Measurements from ENCODE around the gene PHF21A.
"Not testable (repeated sequence)": the region's sequence is repeated elsewhere in the genome, so short reads cannot be mapped to it uniquely, and the experiment has no call there.

Gene PHF21A

DNA sequence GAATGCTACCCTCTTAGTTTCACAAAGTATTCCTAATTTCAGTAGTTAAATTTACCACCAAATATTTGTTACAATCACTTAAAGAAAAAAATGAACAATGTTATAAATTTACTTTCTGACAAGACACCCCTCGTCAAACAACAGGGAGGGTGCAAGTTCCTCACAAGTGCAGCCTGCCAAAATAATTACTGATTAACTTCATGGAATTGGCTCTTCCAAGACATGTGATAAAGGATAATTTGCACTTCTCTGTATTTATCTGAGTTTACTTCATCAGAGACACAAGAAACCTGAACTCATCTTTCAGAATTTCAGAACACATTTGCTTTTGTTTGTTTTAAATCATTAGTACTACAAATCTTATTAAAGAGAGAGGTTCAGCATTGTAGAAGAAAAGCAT, 132.3 kb downstream of the PHF21A start:
- in situ Hi-C loops (cut with MboI; ENCODE audit: low sequenced_read_pairs): no loop called here

DNA sequence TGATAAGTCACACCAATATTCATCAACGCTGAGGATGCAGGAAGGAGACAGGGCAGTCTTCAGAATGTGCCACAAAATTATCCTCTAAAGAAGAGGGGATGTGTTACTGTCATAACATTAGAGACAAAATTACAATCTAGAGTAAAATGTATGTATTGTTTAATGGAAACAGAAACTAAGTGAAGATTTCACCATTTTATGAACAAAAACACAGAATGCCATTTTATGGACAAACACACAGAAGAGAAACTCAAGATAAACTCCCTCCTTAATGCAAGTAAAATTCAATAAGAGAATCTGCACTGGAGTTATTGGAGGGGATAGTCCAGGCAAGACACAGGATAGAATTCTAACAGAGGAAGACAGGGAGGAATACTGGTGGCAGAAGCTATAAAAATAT, 136.0 kb downstream of the PHF21A start:
- in situ Hi-C loops (cut with MboI; ENCODE audit: low sequenced_read_pairs): no loop called here

DNA sequence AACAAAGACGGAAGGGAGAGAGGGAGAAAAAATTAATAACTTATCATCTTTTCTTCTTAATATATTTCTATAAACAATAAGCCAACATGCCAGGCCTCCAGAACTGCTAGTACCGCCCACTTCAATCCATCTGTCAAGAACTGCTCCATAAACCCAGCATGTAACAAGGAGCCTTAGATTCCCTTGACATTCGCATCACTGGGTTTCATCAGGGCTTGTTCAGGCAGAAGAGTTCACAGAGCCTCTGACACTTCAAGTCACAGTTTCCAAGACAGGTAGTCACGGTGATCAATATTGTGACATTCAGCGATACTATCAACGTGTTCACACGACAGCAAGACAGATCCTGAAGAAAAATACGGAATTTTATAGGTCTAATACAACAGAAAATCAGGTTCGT, 137.1 kb downstream of the PHF21A start:
- in situ Hi-C loops (cut with MboI; ENCODE audit: low sequenced_read_pairs): no loop called here

GRCh38 chr11:45983471-45983845, 137.8 kb downstream of the PHF21A start:
- in situ Hi-C loops (cut with MboI; ENCODE audit: low sequenced_read_pairs): no loop called here

- in situ Hi-C loops (cut with MboI; ENCODE audit: low sequenced_read_pairs): no loop called here
These were observed 138.4 kb downstream of the PHF21A start for GRCh38 chr11:45982656-45983470.

DNA sequence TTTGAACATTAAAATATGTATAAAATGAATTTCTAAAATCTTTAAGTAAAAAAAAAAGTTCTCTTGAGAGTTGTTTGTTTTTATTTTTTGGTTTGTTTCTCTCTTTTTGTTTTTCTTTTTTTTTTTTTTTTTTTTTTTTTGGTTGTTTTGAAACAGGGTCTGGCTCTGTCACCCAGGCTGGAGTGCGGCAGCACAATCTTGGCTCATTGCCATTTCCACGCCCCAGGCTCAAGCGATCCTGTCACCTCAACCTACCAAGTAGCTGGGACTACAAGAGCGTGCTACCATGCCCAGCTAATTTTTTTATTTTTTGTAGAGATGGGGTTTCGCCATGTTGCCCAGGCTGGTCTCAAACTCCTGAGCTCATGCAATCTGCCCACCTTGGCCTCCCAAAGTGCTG, 139.4 kb downstream of the PHF21A start:
- in situ Hi-C loops (cut with MboI; ENCODE audit: low sequenced_read_pairs): not testable (repeated sequence)

- in situ Hi-C loops (cut with MboI; ENCODE audit: low sequenced_read_pairs): no loop called here
These were observed 146.4 kb downstream of the PHF21A start for GRCh38 chr11:45974806-45975205.

GRCh38 chr11:45973601-45974000, 147.7 kb downstream of the PHF21A start:
- in situ Hi-C loops (cut with MboI; ENCODE audit: low sequenced_read_pairs): no loop called here

- in situ Hi-C loops (cut with MboI; ENCODE audit: low sequenced_read_pairs): no loop called here
These were observed 152.4 kb downstream of the PHF21A start for GRCh38 chr11:45968901-45969300.

- in situ Hi-C loops (cut with MboI; ENCODE audit: low sequenced_read_pairs): no loop called here
These were observed 153.7 kb downstream of the PHF21A start for GRCh38 chr11:45967506-45967905.

GRCh38 chr11:45964911-45965389, 156.3 kb downstream of the PHF21A start:
- in situ Hi-C loops (cut with MboI; ENCODE audit: low sequenced_read_pairs): no loop called here

- in situ Hi-C loops (cut with MboI; ENCODE audit: low sequenced_read_pairs): no loop called here
These were observed 159.5 kb downstream of the PHF21A start for GRCh38 chr11:45961751-45962240.

DNA sequence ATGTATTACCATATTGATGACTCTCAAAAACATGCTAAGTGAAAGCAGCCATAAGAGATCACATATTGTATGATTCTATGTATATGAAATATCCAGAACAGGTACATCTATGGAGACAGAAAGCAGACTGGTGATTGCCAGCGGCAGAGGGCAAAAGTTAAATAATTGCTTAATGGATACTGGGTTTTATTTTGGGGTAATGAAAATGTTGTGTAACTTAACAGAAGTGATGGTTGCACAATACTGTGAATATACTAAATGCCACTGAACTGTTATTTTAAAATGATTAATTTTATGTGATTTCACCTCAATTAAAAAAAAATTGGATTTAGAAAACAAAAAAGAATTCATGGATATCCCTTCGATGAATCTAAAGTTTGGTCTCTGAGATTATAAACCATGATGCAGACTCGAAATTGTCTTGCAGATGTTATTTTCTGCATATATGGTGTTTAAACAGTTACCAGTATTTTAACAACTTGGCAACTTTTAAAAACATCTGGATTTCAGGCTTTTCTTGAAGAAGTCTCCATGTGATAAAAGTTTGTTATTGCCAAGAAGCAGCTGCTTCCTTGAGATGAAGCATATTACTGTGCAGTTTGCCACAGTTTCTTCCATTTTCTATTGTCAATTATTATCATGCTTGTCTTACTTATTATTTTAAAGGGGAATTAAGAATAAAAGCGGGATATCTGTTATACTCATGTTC, 160.7 kb downstream of the PHF21A start:
- in situ Hi-C loops (cut with MboI; ENCODE audit: low sequenced_read_pairs): no loop called here

- in situ Hi-C loops (cut with MboI; ENCODE audit: low sequenced_read_pairs): no loop called here
These were observed 161.4 kb downstream of the PHF21A start for GRCh38 chr11:45959851-45960250.

GRCh38 chr11:45949992-45950407, 171.3 kb downstream of the PHF21A start:
- in situ Hi-C loops (cut with MboI; ENCODE audit: low sequenced_read_pairs): no loop called here

- in situ Hi-C loops (cut with MboI; ENCODE audit: low sequenced_read_pairs): no loop called here
These were observed 172.9 kb downstream of the PHF21A start for GRCh38 chr11:45948356-45948755.

- in situ Hi-C loops (cut with MboI; ENCODE audit: low sequenced_read_pairs): no loop called here
These were observed 173.4 kb downstream of the PHF21A start for GRCh38 chr11:45947885-45948284.

DNA sequence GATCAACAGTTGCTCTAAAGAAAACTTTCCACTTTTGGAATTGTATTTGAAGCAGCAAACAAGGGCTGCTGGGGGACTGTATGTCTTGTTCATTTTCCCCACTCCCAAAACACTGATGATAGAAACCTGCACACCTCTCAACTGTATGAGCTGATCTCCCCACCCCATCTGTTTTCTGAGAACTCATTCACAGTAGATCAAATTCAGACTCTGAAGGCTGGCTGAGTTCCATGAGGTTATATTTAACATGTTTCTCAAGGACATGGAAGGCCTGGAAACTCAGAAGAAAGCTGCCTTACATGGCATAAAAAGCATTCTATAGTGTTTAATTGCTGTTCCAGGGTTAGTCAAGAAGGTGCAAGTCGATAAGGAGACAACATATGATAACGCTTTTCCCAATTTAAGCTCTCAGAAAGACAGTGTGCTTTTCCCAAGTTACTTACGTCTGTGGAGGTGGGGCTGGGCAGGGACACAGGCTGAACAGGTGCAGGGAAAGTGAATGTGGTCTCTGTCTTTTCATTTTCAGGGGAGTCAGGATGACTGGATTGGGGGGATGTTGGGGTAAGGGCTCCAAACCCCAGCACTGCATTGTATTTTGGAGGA, 175.8 kb downstream of the PHF21A start:
- in situ Hi-C loops (cut with MboI; ENCODE audit: low sequenced_read_pairs): no loop called here

- in situ Hi-C loops (cut with MboI; ENCODE audit: low sequenced_read_pairs): no loop called here
These were observed 178.9 kb downstream of the PHF21A start for GRCh38 chr11:45942381-45942780.

DNA sequence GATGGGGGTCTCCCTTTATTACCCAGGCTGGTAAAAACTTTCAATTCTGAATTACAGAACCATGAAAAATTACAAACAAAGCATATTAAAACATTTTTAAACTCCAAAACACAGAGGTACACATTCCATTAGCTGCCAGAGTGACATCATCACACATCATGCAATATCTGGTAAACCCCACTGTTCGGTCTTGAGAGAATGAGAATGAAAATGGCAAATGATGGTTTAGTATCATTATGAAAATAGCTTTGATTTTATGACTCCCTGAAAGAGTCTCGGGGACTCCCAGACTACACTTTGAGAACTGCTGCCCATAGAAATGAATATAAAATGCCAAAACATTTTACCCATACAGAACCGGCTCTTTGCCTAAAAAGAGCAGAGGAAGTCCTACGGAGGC, 180.0 kb downstream of the PHF21A start:
- in situ Hi-C loops (cut with MboI; ENCODE audit: low sequenced_read_pairs): no loop called here

DNA sequence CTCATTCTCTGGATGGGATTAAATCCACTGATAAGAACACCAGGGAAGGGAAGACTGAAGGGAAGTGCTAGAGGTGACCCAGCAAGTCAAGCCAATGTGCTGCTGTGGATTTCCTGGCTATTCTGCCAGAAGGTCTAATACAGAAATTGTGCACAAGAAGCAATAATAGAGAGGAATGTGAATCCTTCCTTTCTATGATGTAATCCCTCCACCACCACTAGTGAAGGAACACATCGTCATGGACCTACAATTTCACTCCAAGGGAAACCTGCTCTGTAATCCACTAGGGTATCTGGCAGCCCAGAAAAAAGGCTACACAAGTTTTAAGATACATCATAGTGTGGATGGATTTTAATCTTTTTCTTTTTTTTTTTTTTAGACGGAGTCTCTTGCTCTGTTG, 181.4 kb downstream of the PHF21A start:
- in situ Hi-C loops (cut with MboI; ENCODE audit: low sequenced_read_pairs): no loop called here

GRCh38 chr11:45937916-45938315, 183.3 kb downstream of the PHF21A start:
- in situ Hi-C loops (cut with MboI; ENCODE audit: low sequenced_read_pairs): no loop called here
